OCI-LY1 (cell line): ENCODE results near the gene VBP1.

ENCODE experiments used
- H2AFZ ChIP-seq: fragments of 200-600 bp; sonication (generic), shearing (Covaris generic); 2 replicates; pipeline ENCODE4 v1.6.0; 2014; ENCODE audit warnings: antibody characterized with exemption, mild to moderate bottlenecking, low read length
- H3F3A ChIP-seq: fragments of 200-600 bp; sonication (generic), shearing (Covaris generic); 2 replicates; pipeline ENCODE4 v1.6.0; 2014; ENCODE audit warnings: mild to moderate bottlenecking, antibody characterized with exemption, low read length, moderate library complexity; ENCODE audit not compliant: insufficient read depth
- H3K27ac ChIP-seq: fragments of 200-600 bp; sonication (generic); 2 replicates; pipeline ENCODE4 v1.5.1; 2014; ENCODE audit warnings: low read length, mixed run types, mild to moderate bottlenecking, low read depth; ENCODE audit not compliant: poor library complexity, severe bottlenecking
- H3K27me3 ChIP-seq: fragments of 200-600 bp; sonication (generic); 2 replicates; pipeline ENCODE4 v1.6.0; 2014; ENCODE audit warnings: antibody characterized with exemption, mild to moderate bottlenecking, low read length, moderate library complexity; ENCODE audit not compliant: insufficient read depth
- H3K36me3 ChIP-seq: fragments of 200-600 bp; sonication (generic); 2 replicates; pipeline ENCODE4 v1.6.1; 2014; ENCODE audit warnings: mild to moderate bottlenecking, antibody characterized with exemption, low read length, moderate library complexity, mixed read lengths; ENCODE audit not compliant: insufficient read depth
- H3K4me1 ChIP-seq: fragments of 200-600 bp; sonication (generic); 2 replicates; pipeline ENCODE4 v1.5.1; 2014; ENCODE audit warnings: mild to moderate bottlenecking, low read length, moderate library complexity; ENCODE audit not compliant: insufficient read depth, severe bottlenecking
- H3K4me2 ChIP-seq: fragments of 200-600 bp; sonication (generic), shearing (Covaris generic); 2 replicates; pipeline ENCODE4 v1.6.1; 2014; ENCODE audit warnings: low read length
- H3K4me3 ChIP-seq: fragments of 200-600 bp; sonication (generic); 2 replicates; pipeline ENCODE4 v1.5.1; 2014; ENCODE audit warnings: low read length, low read depth, mild to moderate bottlenecking, mixed read lengths; ENCODE audit not compliant: poor library complexity, severe bottlenecking
- H3K79me2 ChIP-seq: fragments of 200-600 bp; shearing (Covaris generic); 2 replicates; pipeline ENCODE4 v1.6.1; 2016; ENCODE audit warnings: mixed run types, low read length, mixed read lengths; ENCODE audit not compliant: insufficient read depth
- H3K9ac ChIP-seq: fragments of 200-600 bp; sonication (generic), shearing (Covaris generic); 2 replicates; pipeline ENCODE4 v1.6.1; 2014; ENCODE audit warnings: mild to moderate bottlenecking, low read length, mixed read lengths
- H3K9me2 ChIP-seq: fragments of 200-600 bp; sonication (generic), shearing (Covaris generic); 2 replicates; pipeline ENCODE4 v1.6.1; 2014; ENCODE audit warnings: low read depth, mild to moderate bottlenecking, low read length, mixed read lengths
- H3K9me3 ChIP-seq: fragments of 200-600 bp; shearing (Covaris generic); 2 replicates; pipeline ENCODE4 v1.6.1; 2014; ENCODE audit warnings: low read length, mixed read lengths
- H4K20me1 ChIP-seq: fragments of 200-600 bp; sonication (generic), shearing (Covaris generic); 2 replicates; pipeline ENCODE4 v1.6.0; 2016; ENCODE audit warnings: mild to moderate bottlenecking, low read length; ENCODE audit not compliant: insufficient read depth
- EZH2 ChIP-seq: fragments of 200-600 bp; sonication (generic), shearing (Covaris generic); IDR thresholded peaks from 2 replicates; pipeline ENCODE4 v1.8.0; 2017; ENCODE audit warnings: borderline replicate concordance, mixed run types, mild to moderate bottlenecking, antibody characterized with exemption, low read length, moderate library complexity, mixed read lengths
- TF ChIP-seq, protein P1 (sequence below): fragments of 200-600 bp; sonication (generic), shearing (Covaris generic); IDR thresholded peaks from 2 replicates; pipeline ENCODE4 v1.5.1; 2017; ENCODE audit warnings: mild to moderate bottlenecking, antibody characterized with exemption, low read length, moderate library complexity, mixed read lengths

Gene VBP1

DNA sequence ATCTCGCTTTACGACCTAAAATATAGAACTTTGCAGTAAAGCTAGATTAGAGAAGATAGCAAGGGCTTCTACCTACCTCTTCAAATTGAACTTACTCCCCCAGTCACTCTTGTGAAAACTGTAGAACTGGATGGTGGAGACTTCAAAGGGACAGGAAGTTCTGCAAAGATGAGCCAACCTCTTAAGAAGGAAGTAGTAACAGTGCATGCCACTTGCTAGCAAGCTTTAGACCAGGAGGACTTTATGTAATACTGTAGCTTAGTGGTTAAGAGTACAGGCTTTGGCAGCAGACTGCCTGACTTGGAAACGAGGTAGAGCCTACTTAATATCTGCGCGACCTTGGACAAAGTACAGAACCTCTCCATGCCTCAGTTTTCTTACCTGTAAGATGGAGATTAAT lies 27.5 kb upstream of the VBP1 start:
- Histone ChIP-seq H3K9ac (no peak overlapping the region), H4K20me1 (no peaks in the 10 kb centered on the region), H3K27ac (no peak overlapping the region), H3K4me3 (no peak overlapping the region), H3K27me3 (no peaks in the 10 kb centered on the region), H3K36me3 (no peaks in the 10 kb centered on the region), H3K79me2 (no peaks in the 10 kb centered on the region), H2AFZ (no peak overlapping the region), H3K9me3 (no peaks in the 10 kb centered on the region), H3K4me1 (no peaks in the 10 kb centered on the region), H3K9me2 (no peaks in the 10 kb centered on the region), H3F3A (no peaks in the 10 kb centered on the region), H3K4me2 (no peak overlapping the region)
- TF ChIP-seq, protein P1, sequence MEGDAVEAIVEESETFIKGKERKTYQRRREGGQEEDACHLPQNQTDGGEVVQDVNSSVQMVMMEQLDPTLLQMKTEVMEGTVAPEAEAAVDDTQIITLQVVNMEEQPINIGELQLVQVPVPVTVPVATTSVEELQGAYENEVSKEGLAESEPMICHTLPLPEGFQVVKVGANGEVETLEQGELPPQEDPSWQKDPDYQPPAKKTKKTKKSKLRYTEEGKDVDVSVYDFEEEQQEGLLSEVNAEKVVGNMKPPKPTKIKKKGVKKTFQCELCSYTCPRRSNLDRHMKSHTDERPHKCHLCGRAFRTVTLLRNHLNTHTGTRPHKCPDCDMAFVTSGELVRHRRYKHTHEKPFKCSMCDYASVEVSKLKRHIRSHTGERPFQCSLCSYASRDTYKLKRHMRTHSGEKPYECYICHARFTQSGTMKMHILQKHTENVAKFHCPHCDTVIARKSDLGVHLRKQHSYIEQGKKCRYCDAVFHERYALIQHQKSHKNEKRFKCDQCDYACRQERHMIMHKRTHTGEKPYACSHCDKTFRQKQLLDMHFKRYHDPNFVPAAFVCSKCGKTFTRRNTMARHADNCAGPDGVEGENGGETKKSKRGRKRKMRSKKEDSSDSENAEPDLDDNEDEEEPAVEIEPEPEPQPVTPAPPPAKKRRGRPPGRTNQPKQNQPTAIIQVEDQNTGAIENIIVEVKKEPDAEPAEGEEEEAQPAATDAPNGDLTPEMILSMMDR: no peak
- no peak for TF ChIP-seq EZH2

DNA sequence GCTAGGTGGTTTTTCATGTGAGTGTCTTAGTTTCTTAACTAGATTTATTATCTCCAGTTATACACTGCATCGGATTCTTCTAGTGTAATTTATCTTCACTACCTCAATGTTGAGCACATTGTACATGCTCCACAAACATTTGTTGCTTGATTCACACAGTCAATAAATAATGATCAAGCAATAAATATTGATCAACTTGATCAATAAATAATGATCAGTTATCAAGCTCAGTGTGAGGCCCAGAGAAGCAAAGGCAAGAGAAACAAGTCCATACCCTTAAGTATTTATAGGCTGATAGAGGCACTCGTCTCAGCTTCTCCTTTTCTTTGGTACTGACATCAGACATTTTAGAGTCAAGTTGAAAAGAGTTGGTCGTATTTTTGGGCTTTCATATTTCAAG lies 5.1 kb upstream of the VBP1 start:
- no peak overlapping the region for H2AFZ ChIP-seq
- H3K79me2 ChIP-seq: no peaks in the 10 kb centered on the region
- peaks cover 5% of the 10 kb centered on the region for H3K4me1 ChIP-seq
- no peak overlapping the region for H3K4me2 ChIP-seq
- no peak overlapping the region for H3K9ac ChIP-seq
- H4K20me1 ChIP-seq: no peaks in the 10 kb centered on the region
- H3K4me3 ChIP-seq: no peak overlapping the region
- H3K9me2 ChIP-seq: no peaks in the 10 kb centered on the region
- TF ChIP-seq EZH2: no peak
- TF ChIP-seq, protein P1: no peak
- no peak overlapping the region for H3K27ac ChIP-seq
- H3K9me3 ChIP-seq: no peaks in the 10 kb centered on the region
- H3F3A ChIP-seq: no peaks in the 10 kb centered on the region
- H3K36me3 ChIP-seq: no peaks in the 10 kb centered on the region
- H3K27me3 ChIP-seq: no peaks in the 10 kb centered on the region

DNA sequence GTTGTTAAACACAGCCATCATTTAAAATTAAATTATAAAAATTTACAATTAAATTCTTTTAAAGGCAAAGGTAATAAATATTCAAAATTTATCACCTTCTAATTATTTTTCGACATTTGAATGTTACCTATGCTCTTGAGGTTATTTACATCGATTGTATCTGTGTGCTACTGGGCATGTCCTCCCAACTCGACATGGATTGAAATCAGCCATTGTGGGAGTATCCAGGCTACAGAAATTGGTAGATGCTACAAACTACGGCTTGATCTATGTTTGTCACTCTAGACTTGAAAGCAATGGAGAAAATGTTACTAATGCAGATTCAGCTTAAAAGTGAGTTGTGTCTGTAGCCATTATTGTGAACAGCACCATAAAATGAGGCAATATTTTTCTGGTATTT lies 2.5 kb upstream of the VBP1 start:
- H3K4me2 ChIP-seq: no peak overlapping the region
- H3K4me3 ChIP-seq: no peak overlapping the region

More for the DNA sequence above, 2.5 kb upstream of the VBP1 start:
- peaks cover 19% of the 10 kb centered on the region for H3K4me1 ChIP-seq
- no peaks in the 10 kb centered on the region for H3K9me3 ChIP-seq
- TF ChIP-seq EZH2: no peak
- TF ChIP-seq, protein P1: no peak
- no peaks in the 10 kb centered on the region for H3F3A ChIP-seq
- no peak overlapping the region for H2AFZ ChIP-seq
- no peaks in the 10 kb centered on the region for H3K9me2 ChIP-seq
- no peak overlapping the region for H3K27ac ChIP-seq
- H3K36me3 ChIP-seq: no peaks in the 10 kb centered on the region
- no peaks in the 10 kb centered on the region for H3K27me3 ChIP-seq
- peaks cover 19% of the 10 kb centered on the region for H3K79me2 ChIP-seq
- H4K20me1 ChIP-seq: no peaks in the 10 kb centered on the region
- H3K9ac ChIP-seq: no peak overlapping the region
